H9 (cell line): ENCODE measurements around the gene SETD6. TPM values are rescaled to one million over a fixed set of nuclear protein-coding genes. Genes with fewer than 3 reads are reported as not detected.

Experiments
- DNase-seq: peaks from one replicate; pipeline ENCODE4 v3.0.0-alpha.2; 2017
- H2AFZ ChIP-seq: one replicate; pipeline ENCODE4 v1.6.1; 2013; ENCODE audit warnings: mild to moderate bottlenecking, low read length, control low read depth, moderate library complexity
- H2AK5ac ChIP-seq: 2 replicates; pipeline ENCODE4 v1.6.1; 2013; ENCODE audit warnings: low read length, control low read depth, mixed read lengths; ENCODE audit not compliant: insufficient read length
- H2BK120ac ChIP-seq: one replicate; pipeline ENCODE4 v1.6.1; 2013; ENCODE audit warnings: low read depth, mild to moderate bottlenecking, low read length, control low read depth, inconsistent platforms; ENCODE audit not compliant: poor library complexity, severe bottlenecking
- H2BK12ac ChIP-seq: 2 replicates; pipeline ENCODE4 v1.6.1; 2013; ENCODE audit warnings: low read length, control low read depth, mixed read lengths, low read depth; ENCODE audit not compliant: insufficient read length
- H2BK15ac ChIP-seq: 2 replicates; pipeline ENCODE4 v1.6.1; 2013; ENCODE audit warnings: low read depth, low read length, control low read depth
- H2BK20ac ChIP-seq: one replicate; pipeline ENCODE4 v1.6.1; 2013; ENCODE audit warnings: low read depth, mild to moderate bottlenecking, low read length, control low read depth, inconsistent platforms; ENCODE audit not compliant: poor library complexity, severe bottlenecking
- H2BK5ac ChIP-seq: 2 replicates; pipeline ENCODE4 v1.6.1; 2013; ENCODE audit warnings: low read length, control low read depth, mixed read lengths; ENCODE audit not compliant: insufficient read length
- H3K14ac ChIP-seq: 2 replicates; pipeline ENCODE4 v1.6.1; 2013; ENCODE audit warnings: low read length, control low read depth; ENCODE audit not compliant: insufficient read depth
- H3K18ac ChIP-seq: 2 replicates; pipeline ENCODE4 v1.6.1; 2013; ENCODE audit warnings: low read depth, mild to moderate bottlenecking, mixed read lengths, low read length, control low read depth; ENCODE audit not compliant: insufficient read length
- H3K23ac ChIP-seq: 2 replicates; pipeline ENCODE4 v1.6.1; 2013; ENCODE audit warnings: low read length, control low read depth, mixed read lengths, low read depth; ENCODE audit not compliant: insufficient read length
- H3K23me2 ChIP-seq: 2 replicates; pipeline ENCODE4 v1.6.1; 2013; ENCODE audit warnings: low read depth, mild to moderate bottlenecking, mixed read lengths, low read length, control low read depth; ENCODE audit not compliant: insufficient read length, poor library complexity, severe bottlenecking
- H3K27ac ChIP-seq: 2 replicates; pipeline ENCODE4 v1.5.1; 2013; ENCODE audit warnings: low read length, control low read depth, mixed read lengths, low read depth; ENCODE audit not compliant: insufficient read length
- H3K27me3 ChIP-seq: 2 replicates; pipeline ENCODE4 v1.6.1; 2013; ENCODE audit warnings: low read length, control low read depth, inconsistent platforms; ENCODE audit not compliant: insufficient read depth
- H3K4ac ChIP-seq: 2 replicates; pipeline ENCODE4 v1.6.1; 2013; ENCODE audit warnings: low read depth, mild to moderate bottlenecking, control low read depth, inconsistent platforms, low read length, moderate library complexity
- H3K4me1 ChIP-seq: 2 replicates; pipeline ENCODE4 v1.6.1; 2013; ENCODE audit warnings: low read length, control low read depth, inconsistent platforms; ENCODE audit not compliant: insufficient read depth
- H3K4me2 ChIP-seq: 2 replicates; pipeline ENCODE4 v1.6.1; 2013; ENCODE audit warnings: low read length, control low read depth, mixed read lengths; ENCODE audit not compliant: insufficient read length, insufficient read depth
- H3K56ac ChIP-seq: 2 replicates; pipeline ENCODE4 v1.6.1; 2013; ENCODE audit warnings: low read depth, mild to moderate bottlenecking, mixed read lengths, low read length, control low read depth; ENCODE audit not compliant: insufficient read length
- H3K79me1 ChIP-seq: 2 replicates; pipeline ENCODE4 v1.6.1; 2013; ENCODE audit warnings: low read depth, mild to moderate bottlenecking, moderate library complexity, low read length, control low read depth, inconsistent platforms; ENCODE audit not compliant: insufficient read depth, poor library complexity, severe bottlenecking
- H3K79me2 ChIP-seq: 2 replicates; pipeline ENCODE4 v1.6.1; 2013; ENCODE audit warnings: low read length, control low read depth, inconsistent platforms; ENCODE audit not compliant: insufficient read depth
- H3K9ac ChIP-seq: 2 replicates; pipeline ENCODE4 v1.6.1; 2013; ENCODE audit warnings: low read length, control low read depth, mixed read lengths; ENCODE audit not compliant: insufficient read length; ENCODE audit errors: extremely low read depth
- H3K9me3 ChIP-seq: one replicate; pipeline ENCODE4 v1.6.1; 2013; ENCODE audit warnings: low read depth, low read length, inconsistent platforms; ENCODE audit not compliant: control insufficient read depth
- H3T11ph ChIP-seq: one replicate; pipeline ENCODE4 v1.6.1; 2013; ENCODE audit warnings: mild to moderate bottlenecking, low read length, control low read depth, inconsistent platforms
- H4K20me1 ChIP-seq: one replicate; pipeline ENCODE4 v1.6.1; 2013; ENCODE audit not compliant: control insufficient read depth, insufficient read length, insufficient read depth
- H4K5ac ChIP-seq: 2 replicates; pipeline ENCODE4 v1.6.1; 2013; ENCODE audit warnings: low read depth, mild to moderate bottlenecking, mixed read lengths, low read length, control low read depth; ENCODE audit not compliant: insufficient read length
- H4K8ac ChIP-seq: replicated peaks from 2 replicates; pipeline ENCODE4 v1.6.1; 2013; ENCODE audit warnings: low read length, control low read depth, mixed read lengths, low read depth; ENCODE audit not compliant: insufficient read length
- H4K91ac ChIP-seq: 2 replicates; pipeline ENCODE4 v1.6.1; 2013; ENCODE audit warnings: low read depth, mild to moderate bottlenecking, moderate library complexity, mixed read lengths, low read length, control low read depth; ENCODE audit not compliant: insufficient read length
- H3K27ac Mint-ChIP-seq, 3 experiments: 2 replicates in 2 of 3; 3 replicates in 1 of 3; pipeline ENCODE4 v1.8.0; 2020 to 2021; ENCODE audit warnings: mixed read lengths in 3 of 3, mild to moderate bottlenecking in 1 of 3, moderate library complexity in 1 of 3
- H3K27me3 Mint-ChIP-seq: 2 replicates; pipeline ENCODE4 v1.8.0; 2021; ENCODE audit warnings: low read depth, mild to moderate bottlenecking, moderate library complexity, mixed read lengths
- H3K36me3 Mint-ChIP-seq, 3 experiments: 2 replicates in 2 of 3; 3 replicates in 1 of 3; pipeline ENCODE4 v1.8.0; 2020 to 2021; ENCODE audit warnings: low read depth in 3 of 3, mixed read lengths in 3 of 3; ENCODE audit not compliant: insufficient read depth in 1 of 3
- H3K4me1 Mint-ChIP-seq, 2 experiments: 2 replicates each; pipeline ENCODE4 v1.8.0; 2020; ENCODE audit warnings: mixed read lengths in 2 of 2
- H3K4me3 Mint-ChIP-seq, 2 experiments: 2 replicates in 1 of 2; 3 replicates in 1 of 2; pipeline ENCODE4 v1.8.0; 2020 to 2021; ENCODE audit warnings: mild to moderate bottlenecking in 2 of 2, mixed read lengths in 2 of 2, moderate library complexity in 1 of 2
- H3K9me3 Mint-ChIP-seq, 2 experiments: 2 replicates in 1 of 2; 3 replicates in 1 of 2; pipeline ENCODE4 v1.8.0; 2020; ENCODE audit warnings: mild to moderate bottlenecking in 2 of 2, mixed read lengths in 2 of 2, moderate library complexity in 1 of 2
- WGBS: extraction: QIAGEN DNeasy Blood & Tissue Kit; methylation state at CpG from one replicate; pipeline ENCODE4 v1.1.7; 2013; ENCODE audit warnings: missing lambda C conversion rate, low lambda C conversion rate, mixed read lengths; ENCODE audit not compliant: insufficient read length; ENCODE audit errors: extremely low coverage; 5-methylcytosine and 5-hydroxymethylcytosine counted together
- total RNA-seq: library from RNA; stranded (reverse); gene quantifications from 2 replicates; pipeline ENCODE4 v1.2.1, GENCODE V29; 2021
- TF ChIP-seq, protein P1 (sequence below): fragments of 200-600 bp; sonication (generic); conservative IDR thresholded peaks from 3 replicates; pipeline ENCODE4 v1.8.0; 2021; ENCODE audit warnings: antibody characterized with exemption, mild to moderate bottlenecking

Gene SETD6
- total RNA-seq, 1 experiment from 2014 or later, result 55.6 TPM

GRCh38 chr16:58501242-58502131 is 13.8 kb upstream of the SETD6 start:
- Histone ChIP-seq H4K20me1 (no peaks in the 10 kb centered on the region), H2BK12ac (no peak overlapping the region), H4K8ac (no peak overlapping the region), H3K27ac (no peak overlapping the region), H3K79me1 (no peaks in the 10 kb centered on the region), H2BK15ac (no peak overlapping the region), H3T11ph (no peak overlapping the region), H3K4me1 (0 out of 2 replicates have a peak, but pooled peaks cover 3% of the 10 kb centered on the region), H4K5ac (no peak overlapping the region), H3K56ac (no peak overlapping the region), H3K14ac (peak overlapping the region; percentile 92), H3K18ac (peak overlapping the region; percentile 94), H4K91ac (no peak overlapping the region), H3K4ac (no peak overlapping the region), H3K23me2 (peaks cover 20% of the 10 kb centered on the region), H3K9me3 (no peaks in the 10 kb centered on the region), H2BK5ac (no peak overlapping the region), H3K4me2 (peak overlapping the region; percentile 78), H2AFZ (no peak overlapping the region), H3K79me2 (no peaks in the 10 kb centered on the region), H3K23ac (no peak overlapping the region), H3K9ac (peak overlapping the region; percentile 64), H2AK5ac (no peak overlapping the region), H2BK120ac (no peak overlapping the region), H2BK20ac (no peak overlapping the region), H3K27me3 (no peaks in the 10 kb centered on the region)
- no CpG with 5 or more reads among the region's 42 CpGs for WGBS
- peak; percentile 93 for DNase-seq
- Mint-ChIP-seq H3K27ac (peak overlapping the region; percentile 86 to 98 (median 89); a peak in 4 of 7 replicates), H3K36me3 (peaks cover 0 to under 1% (median 0%) of the 10 kb centered on the region in 3 experiments; a peak in 1 of 7 replicates), H3K4me1 (peaks cover 9 to 19% of the 10 kb centered on the region in 2 experiments), H3K27me3 (peaks cover 34% of the 10 kb centered on the region), H3K4me3 (peak overlapping the region; percentile 76 to 93), H3K9me3 (no peaks in the 10 kb centered on the region; a peak in 1 of 5 replicates)
- TF ChIP-seq, protein P1, sequence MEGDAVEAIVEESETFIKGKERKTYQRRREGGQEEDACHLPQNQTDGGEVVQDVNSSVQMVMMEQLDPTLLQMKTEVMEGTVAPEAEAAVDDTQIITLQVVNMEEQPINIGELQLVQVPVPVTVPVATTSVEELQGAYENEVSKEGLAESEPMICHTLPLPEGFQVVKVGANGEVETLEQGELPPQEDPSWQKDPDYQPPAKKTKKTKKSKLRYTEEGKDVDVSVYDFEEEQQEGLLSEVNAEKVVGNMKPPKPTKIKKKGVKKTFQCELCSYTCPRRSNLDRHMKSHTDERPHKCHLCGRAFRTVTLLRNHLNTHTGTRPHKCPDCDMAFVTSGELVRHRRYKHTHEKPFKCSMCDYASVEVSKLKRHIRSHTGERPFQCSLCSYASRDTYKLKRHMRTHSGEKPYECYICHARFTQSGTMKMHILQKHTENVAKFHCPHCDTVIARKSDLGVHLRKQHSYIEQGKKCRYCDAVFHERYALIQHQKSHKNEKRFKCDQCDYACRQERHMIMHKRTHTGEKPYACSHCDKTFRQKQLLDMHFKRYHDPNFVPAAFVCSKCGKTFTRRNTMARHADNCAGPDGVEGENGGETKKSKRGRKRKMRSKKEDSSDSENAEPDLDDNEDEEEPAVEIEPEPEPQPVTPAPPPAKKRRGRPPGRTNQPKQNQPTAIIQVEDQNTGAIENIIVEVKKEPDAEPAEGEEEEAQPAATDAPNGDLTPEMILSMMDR, result no peak
